Measurements from ENCODE around the gene THOC6. TPM values are rescaled to one million over a fixed set of nuclear protein-coding genes. Genes with fewer than 3 reads are reported as not detected.

Gene THOC6
- total and polyA plus RNA-seq, 2 experiments from 2014 or later, result 71.4 to 90.6 TPM

DNA sequence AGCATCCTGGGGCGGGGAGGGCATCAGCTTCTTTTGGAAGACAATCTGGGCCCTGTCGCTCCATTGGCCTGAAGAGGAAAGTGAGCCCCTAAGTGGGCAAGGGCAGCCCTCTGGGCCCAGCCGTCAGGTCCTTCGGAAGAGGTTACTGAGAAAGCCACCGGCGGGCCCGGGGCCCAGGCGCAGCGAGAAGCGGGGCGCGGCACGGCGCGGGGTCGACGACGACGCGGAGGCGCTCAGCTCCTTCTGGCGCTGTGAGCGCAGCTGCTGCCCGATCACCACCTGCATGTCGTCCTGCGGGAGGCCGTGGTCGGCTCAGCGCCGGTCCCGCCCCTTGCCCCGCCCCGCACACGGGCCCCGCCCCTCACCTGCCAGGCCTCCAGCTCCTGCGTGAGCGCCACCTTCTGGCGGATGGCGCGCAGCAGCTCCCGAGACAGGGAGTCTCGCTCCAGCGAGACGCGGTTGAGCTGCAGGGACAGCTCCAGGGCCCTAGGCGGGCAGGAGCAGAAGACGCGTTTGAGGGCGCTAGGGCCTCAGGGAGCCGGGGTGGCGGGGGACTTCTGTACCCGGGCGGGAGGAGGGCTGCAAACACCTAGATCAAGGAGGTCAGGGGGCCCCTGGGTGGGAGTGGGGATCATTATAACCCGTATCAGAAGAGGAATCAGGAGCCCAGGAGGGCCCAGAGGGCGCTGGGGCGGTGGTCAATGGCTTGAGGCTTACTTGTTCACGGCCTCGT lies 4.3 kb downstream of the THOC6 start:
- peak; percentile 54 for ATAC-seq
- peaks cover 21% of the 10 kb centered on the region for H4K20me1 ChIP-seq (replicated peaks; ENCODE audit: insufficient read depth)
- H3K9me3 Mint-ChIP-seq, result no peaks in the 10 kb centered on the region; the same call in 1 of the 3 replicates
- no peaks in the 10 kb centered on the region; the same call in 1 of the 2 replicates for H3K79me2 ChIP-seq (replicated peaks; ENCODE audit: insufficient read depth)
- no peak overlapping the region for H2AFZ ChIP-seq
- H3K4me3 ChIP-seq, result peak overlapping the region; percentile 51
- no peak overlapping the region for H3K27ac Mint-ChIP-seq
- H3K36me3 ChIP-seq (ENCODE audit: insufficient read depth), result no peaks in the 10 kb centered on the region
- H3K27ac ChIP-seq (ENCODE audit: low read depth), result peak overlapping the region; percentile 84; the same call in 1 of the 2 replicates
- H3K4me3 Mint-ChIP-seq, result peak overlapping the region; percentile 34; the same call in 2 of the 3 replicates
- H3K4me2 ChIP-seq, result peak overlapping the region; percentile 77
- H3K9me2 ChIP-seq (ENCODE audit: insufficient read depth), result no peaks in the 10 kb centered on the region
- peaks cover 48% of the 10 kb centered on the region for H3F3A ChIP-seq (replicated peaks; ENCODE audit: low read depth)
- H3K27me3 Mint-ChIP-seq (ENCODE audit: insufficient read depth, low read depth, poor library complexity), result peaks cover 33% of the 10 kb centered on the region
- H3K27me3 ChIP-seq (ENCODE audit: insufficient read depth), result peaks cover 16% of the 10 kb centered on the region
- H3K36me3 Mint-ChIP-seq (ENCODE audit: low read depth), result peaks cover 46% of the 10 kb centered on the region
- DNase-seq (ENCODE audit: low spot score), result peak; percentile 92
- TF ChIP-seq STAT1 (IDR thresholded peaks at IDR 0.05; ENCODE audit: unreplicated experiment) (no peak), CREB1 (CRISPR knock-in tag; IDR thresholded peaks at IDR 0.05; ENCODE audit: low read depth) (peak; percentile 29; the same call in 1 of the 2 replicates), POLR2AphosphoS5 (IDR thresholded peaks at IDR 0.05; ENCODE audit: low read depth) (peak; percentile 82), CTCF (conservative IDR thresholded peaks at IDR 0.05; ENCODE audit: low read depth in 2 of 2) (peak; percentile 55 to 95)
- H3K4me1 ChIP-seq (ENCODE audit: insufficient read depth), result peaks cover 27% of the 10 kb centered on the region
- H3K4me1 Mint-ChIP-seq, result peaks cover 29% of the 10 kb centered on the region

DNA sequence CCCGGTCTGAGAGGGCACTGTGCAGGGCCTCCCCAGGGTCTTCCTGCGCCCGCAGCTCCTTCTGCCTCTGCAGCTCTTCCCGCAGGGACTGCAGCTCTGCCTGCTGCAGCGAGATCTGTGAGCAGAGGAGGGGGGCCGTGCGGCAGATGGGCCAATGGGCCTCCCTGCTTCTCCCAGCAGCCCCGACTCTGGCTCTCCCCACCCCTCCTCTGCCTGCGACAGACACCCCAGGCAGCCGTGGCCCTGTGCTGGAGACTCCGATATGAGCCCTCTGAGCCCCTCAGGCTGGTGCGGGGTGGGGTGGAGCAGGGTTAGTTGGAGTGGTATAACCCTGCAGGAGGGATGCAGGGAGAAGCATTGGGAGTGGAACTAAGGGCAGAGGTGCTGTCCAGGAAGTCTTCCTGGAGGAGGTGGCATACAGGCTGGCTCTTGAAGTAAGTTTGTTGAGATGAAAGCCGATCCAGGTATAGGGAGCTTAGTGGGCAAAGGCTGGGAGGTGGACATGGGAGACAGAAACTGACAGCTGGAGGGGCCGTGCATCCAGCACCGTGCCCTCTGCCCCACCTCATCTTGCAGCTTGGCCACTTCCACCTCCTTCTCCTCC lies 5.0 kb downstream of the THOC6 start:
- peak; percentile 42 for DNase-seq (ENCODE audit: low spot score)
- Histone ChIP-seq H3K4me1 (ENCODE audit: insufficient read depth) (peaks cover 27% of the 10 kb centered on the region), H2AFZ (no peak overlapping the region), H3K27me3 (ENCODE audit: insufficient read depth) (peaks cover 16% of the 10 kb centered on the region), H3F3A (replicated peaks; ENCODE audit: low read depth) (peaks cover 45% of the 10 kb centered on the region), H3K79me2 (replicated peaks; ENCODE audit: insufficient read depth) (no peaks in the 10 kb centered on the region; the same call in 1 of the 2 replicates), H3K27ac (ENCODE audit: low read depth) (no peak overlapping the region), H3K9me2 (ENCODE audit: insufficient read depth) (no peaks in the 10 kb centered on the region), H3K4me2 (peak overlapping the region; percentile 48), H3K4me3 (peak overlapping the region; percentile 17; the same call in 1 of the 2 replicates), H3K36me3 (ENCODE audit: insufficient read depth) (no peaks in the 10 kb centered on the region), H4K20me1 (replicated peaks; ENCODE audit: insufficient read depth) (peaks cover 21% of the 10 kb centered on the region)
- Mint-ChIP-seq H3K4me1 (peaks cover 30% of the 10 kb centered on the region), H3K36me3 (ENCODE audit: low read depth) (peaks cover 46% of the 10 kb centered on the region), H3K27ac (no peak overlapping the region), H3K9me3 (no peaks in the 10 kb centered on the region; the same call in 1 of the 3 replicates), H3K4me3 (no peak overlapping the region), H3K27me3 (ENCODE audit: insufficient read depth, low read depth, poor library complexity) (peaks cover 31% of the 10 kb centered on the region)
- ATAC-seq, result no peak
- TF ChIP-seq ZNF114 (CRISPR knock-in tag; IDR thresholded peaks at IDR 0.05), result no peak
- TF ChIP-seq ETS1 (IDR thresholded peaks at IDR 0.05), result no peak
- no peak for TF ChIP-seq CREB1 (CRISPR knock-in tag; IDR thresholded peaks at IDR 0.05; ENCODE audit: low read depth)
- no peak for TF ChIP-seq JUNB (IDR thresholded peaks at IDR 0.05; ENCODE audit: unreplicated experiment)
- no peak for TF ChIP-seq CTCF (conservative IDR thresholded peaks at IDR 0.05; ENCODE audit: low read depth in 2 of 2)
- no peak for TF ChIP-seq STAT1 (IDR thresholded peaks at IDR 0.05; ENCODE audit: unreplicated experiment)
- TF ChIP-seq NANOG (IDR thresholded peaks at IDR 0.05; ENCODE audit: borderline replicate concordance), result no peak
- no peak for TF ChIP-seq ZNF331 (CRISPR knock-in tag; IDR thresholded peaks at IDR 0.05; ENCODE audit: low read depth)
- TF ChIP-seq EZH2 (IDR thresholded peaks at IDR 0.05; ENCODE audit: low read depth, unreplicated experiment), result no peak
- no peak for TF ChIP-seq REST (IDR thresholded peaks at IDR 0.05; ENCODE audit: unreplicated experiment)
- no peak for TF ChIP-seq POLR2AphosphoS5 (IDR thresholded peaks at IDR 0.05; ENCODE audit: low read depth)
- TF ChIP-seq EZH2phosphoT487 (IDR thresholded peaks at IDR 0.05; ENCODE audit: unreplicated experiment), result no peak

All from GM23338 (cell line).